Right lobe of liver (tissue), 6 donors: ENCODE measurements around the gene STXBP6. TPM values are rescaled to one million over a fixed set of nuclear protein-coding genes. Genes with fewer than 3 reads are reported as not detected.

ENCODE experiments used
- ATAC-seq, 4 donors: fragments of 200-7000 bp; cut with Tn5 transposase; one replicate each; pipeline ENCODE4 v1.9.1; 2020; ENCODE audit warnings: mild to moderate bottlenecking in 4 of 4, moderate library complexity in 4 of 4
- DNase-seq, 3 donors: peaks; one replicate each; pipeline ENCODE4 v3.0.0-alpha.2; 2020
- H3K27ac ChIP-seq, 3 donors: fragments of 200-600 bp; one replicate each; pipeline ENCODE4 v1.8.0; 2022
- H3K27me3 ChIP-seq, 2 donors: fragments of 200-600 bp; one replicate each; pipeline ENCODE4 v1.8.0; 2022
- H3K36me3 ChIP-seq, 4 donors: fragments of 200-600 bp; sonication (generic) in 1 of 4; one replicate each; pipeline versions ENCODE4 v1.5.1 to v1.8.0; 2017 to 2022; ENCODE audit warnings: control low read depth in 1 of 4
- H3K4me1 ChIP-seq, 4 donors: fragments of 200-600 bp; sonication (generic) in 1 of 4; one replicate each; pipeline versions ENCODE4 v1.5.1 to v1.8.0; 2017 to 2022; ENCODE audit warnings: control low read depth in 1 of 4
- H3K4me3 ChIP-seq, 3 donors: fragments of 200-600 bp; one replicate each; pipeline ENCODE4 v1.8.0; 2022
- H3K9me3 ChIP-seq, 4 donors: fragments of 200-600 bp; sonication (generic) in 1 of 4; one replicate each; pipeline versions ENCODE4 v1.5.1 to v1.8.0; 2017 to 2022; ENCODE audit warnings: control low read depth in 1 of 4
- CTCF ChIP-seq, 4 donors: fragments of 200-600 bp in 3 of 4; fragments of 450-650 bp in 1 of 4; IDR thresholded peaks; one replicate each; pipeline versions ENCODE4 v1.5.1 to v1.8.0; 2016 to 2022; ENCODE audit warnings: antibody characterized with exemption in 4 of 4, mild to moderate bottlenecking in 2 of 4
- POLR2A ChIP-seq: fragments of 450-650 bp; IDR thresholded peaks from one replicate; pipeline ENCODE4 v1.6.1; 2017; ENCODE audit warnings: antibody characterized with exemption, mild to moderate bottlenecking
- WGBS: methylation state at CpG from one replicate; pipeline ENCODE4 v1.1.6; 2018; ENCODE audit warnings: low coverage, low lambda C conversion rate; ENCODE audit not compliant: insufficient coverage; ENCODE audit errors: missing lambda C conversion rate; 5-methylcytosine and 5-hydroxymethylcytosine counted together
- intact Hi-C, 2 donors: fragments of 100-400 bp; cut with DNase I; formaldehyde crosslinking; loops; one replicate each; pipeline versions ENCODE4 v1.11.2 to v1.14.1; 2022
- total RNA-seq, 6 experiments: library from RNA; depleted of rRNA in 2 of 6; stranded (reverse); fragments of >200 nt in 2 of 6; fragmentation: NEBNext Ultra II Directional in 3 of 6; extraction: Animal tissue kit (Norgen Biotek cat#: 25700) in 3 of 6; gene quantifications; one replicate each; pipeline versions ENCODE4 v1.1.0 to v1.2.4, GENCODE V29; 2016 to 2023
- donor health status: DM: no; HTN: yes; CAD: no.
- donor health status: DM: no; HTN: no; CAD: no.
- donor health status: DM: no; HTN: no; CAD: no.
- donor health status: DM: no; HTN: yes; CAD: no.
- donor health status: DM: no; HTN: yes; CAD: no.

Gene STXBP6
- total RNA-seq, 6 experiments from 2014 or later = 0.55 to 1.7 (median 1.1) TPM

GRCh38 chr14:24831677-24832076 lies 218.3 kb downstream of the STXBP6 start:
- intact Hi-C loops = no loop called here
- Histone ChIP-seq H3K4me1 (peaks cover 0 to 7% (median 1%) of the 10 kb centered on the region in 4 donors), H3K27ac (no peak overlapping the region), H3K9me3 (no peaks in the 10 kb centered on the region), H3K36me3 (no peaks in the 10 kb centered on the region), H3K27me3 (no peaks in the 10 kb centered on the region), H3K4me3 (no peak overlapping the region)
- TF ChIP-seq POLR2A = no peak
- no peak for DNase-seq
- WGBS = 41% methylated on average over 4 of the region's 4 CpGs
- ATAC-seq = no peak

- TF ChIP-seq CTCF (IDR thresholded peaks at IDR 0.05) (no peak), POLR2A (no peak)
- H3K36me3 ChIP-seq = no peaks in the 10 kb centered on the region
- no peak overlapping the region for H3K4me3 ChIP-seq
- H3K27me3 ChIP-seq = no peaks in the 10 kb centered on the region
- DNase-seq (no peak), ATAC-seq (no peak)
- WGBS = 57% methylated on average over 2 of the region's 2 CpGs
- intact Hi-C loops = no loop called here
- H3K27ac ChIP-seq = no peak overlapping the region
- H3K9me3 ChIP-seq = no peaks in the 10 kb centered on the region
- no peaks in the 10 kb centered on the region for H3K4me1 ChIP-seq
Observed at GRCh38 chr14:24829862-24830261, 220.1 kb downstream of the STXBP6 start.

GRCh38 chr14:24828486-24828885 lies 221.5 kb downstream of the STXBP6 start:
- 86% methylated on average over 4 of the region's 4 CpGs for WGBS
- ATAC-seq (no peak), DNase-seq (no peak)
- H3K36me3 ChIP-seq = no peaks in the 10 kb centered on the region
- no peak overlapping the region for H3K27ac ChIP-seq
- TF ChIP-seq CTCF (IDR thresholded peaks at IDR 0.05) (no peak), POLR2A (no peak)
- H3K27me3 ChIP-seq = no peaks in the 10 kb centered on the region
- H3K9me3 ChIP-seq = no peaks in the 10 kb centered on the region
- no peak overlapping the region for H3K4me3 ChIP-seq
- no peaks in the 10 kb centered on the region for H3K4me1 ChIP-seq
- intact Hi-C loops = no loop called here

GRCh38 chr14:24826390-24826789 lies 223.6 kb downstream of the STXBP6 start:
- Histone ChIP-seq H3K36me3 (no peaks in the 10 kb centered on the region), H3K4me3 (no peak overlapping the region), H3K4me1 (no peaks in the 10 kb centered on the region), H3K9me3 (no peaks in the 10 kb centered on the region), H3K27me3 (no peaks in the 10 kb centered on the region), H3K27ac (no peak overlapping the region)
- intact Hi-C loops = no loop called here
- DNase-seq = no peak
- no peak for TF ChIP-seq POLR2A
- no peak for TF ChIP-seq CTCF (IDR thresholded peaks at IDR 0.05)
- ATAC-seq = no peak
- 85% methylated on average over 5 of the region's 5 CpGs for WGBS

- intact Hi-C loops = no loop called here
- TF ChIP-seq POLR2A = no peak
- no peak for TF ChIP-seq CTCF (IDR thresholded peaks at IDR 0.05)
- DNase-seq = no peak
- Histone ChIP-seq H3K27ac (no peak overlapping the region), H3K36me3 (no peaks in the 10 kb centered on the region), H3K9me3 (no peaks in the 10 kb centered on the region), H3K4me3 (peak overlapping the region in 1 of 3 donors; percentile 44), H3K4me1 (peaks cover 0 to 38% (median 5%) of the 10 kb centered on the region in 4 donors), H3K27me3 (no peaks in the 10 kb centered on the region)
- 67% methylated on average over 5 of the region's 5 CpGs for WGBS
- ATAC-seq = no peak
Observed at GRCh38 chr14:24820616-24821015, 229.3 kb downstream of the STXBP6 start.
